HepG2 (cell line): ENCODE measurements around the gene ZNF772. TPM values are rescaled to one million over a fixed set of nuclear protein-coding genes. Genes with fewer than 3 reads are reported as not detected.
A peak's percentile ranks its signal among the peaks of the same experiment; 100 is the strongest.

Experiments
- MAFK ChIP-seq, 2 experiments: IDR thresholded peaks in 1 of 2; conservative IDR thresholded peaks in 1 of 2; 2 replicates each; pipeline ENCODE4 v1.6.1; 2011; ENCODE audit warnings: improper control_type of control experiment in 2 of 2, low read length in 2 of 2
- MIXL1 ChIP-seq: IDR thresholded peaks from 2 replicates; pipeline ENCODE4 v1.6.1; 2016
- NFRKB ChIP-seq: fragments of 450-650 bp; IDR thresholded peaks from 2 replicates; pipeline ENCODE4 v1.6.1; 2017
- SMYD3 ChIP-seq: sonication (generic); formaldehyde crosslinking; IDR thresholded peaks from 2 replicates; pipeline ENCODE4 v1.8.1; 2023; ENCODE audit warnings: mild to moderate bottlenecking, missing genetic modification reagents
- TOPORS ChIP-seq: sonication (generic); formaldehyde crosslinking; IDR thresholded peaks from 2 replicates; pipeline ENCODE4 v1.8.0; 2023; ENCODE audit warnings: mild to moderate bottlenecking, missing genetic modification reagents
- TRIM22 ChIP-seq: fragments of 450-650 bp; IDR thresholded peaks from 2 replicates; pipeline ENCODE4 v1.6.1; 2017
- ZBTB39 ChIP-seq: sonication (generic); formaldehyde crosslinking; IDR thresholded peaks from 2 replicates; pipeline ENCODE4 v1.5.0; 2020; ENCODE audit warnings: missing genetic modification reagents
- ZFAT ChIP-seq: sonication (generic); formaldehyde crosslinking; conservative IDR thresholded peaks from 2 replicates; pipeline ENCODE4 v1.8.1; 2023; ENCODE audit warnings: missing genetic modification reagents, inconsistent platforms
- ZFP36L2 ChIP-seq: sonication (generic); formaldehyde crosslinking; IDR thresholded peaks from 2 replicates; pipeline ENCODE4 v1.4.0; 2020; ENCODE audit warnings: missing genetic modification reagents
- ZNF292 ChIP-seq: sonication (generic); formaldehyde crosslinking; IDR thresholded peaks from 2 replicates; pipeline ENCODE4 v1.8.1; 2022; ENCODE audit warnings: mild to moderate bottlenecking, low read depth, missing genetic modification reagents, borderline replicate concordance
- ZNF484 ChIP-seq: sonication (generic); formaldehyde crosslinking; IDR thresholded peaks from 2 replicates; pipeline ENCODE4 v1.5.1; 2020; ENCODE audit warnings: mild to moderate bottlenecking, low read depth, missing genetic modification reagents, borderline replicate concordance
- ZNF552 ChIP-seq: sonication (generic); formaldehyde crosslinking; IDR thresholded peaks from 2 replicates; pipeline ENCODE4 v1.9.0; 2022; ENCODE audit warnings: missing genetic modification reagents, mild to moderate bottlenecking, borderline replicate concordance
- ZNF569 ChIP-seq: sonication (generic); formaldehyde crosslinking; IDR thresholded peaks from 2 replicates; pipeline ENCODE4 v1.5.0; 2020; ENCODE audit warnings: mild to moderate bottlenecking, missing genetic modification reagents, moderate library complexity, borderline replicate concordance
- ZNF75D ChIP-seq: sonication (generic); formaldehyde crosslinking; IDR thresholded peaks from 2 replicates; pipeline ENCODE4 v1.8.1; 2023; ENCODE audit warnings: missing genetic modification reagents, mild to moderate bottlenecking, borderline replicate concordance
- polyA plus RNA-seq, 8 experiments: library from polyadenylated mRNA; depleted of rRNA in 3 of 8; stranded (reverse) in 7 of 8; unstranded in 1 of 8; fragments of >200 nt; fragmentation: Illumina TruSeq in 4 of 8; extraction: Trizol in 4 of 8; gene quantifications; 2 replicates each; pipeline versions ENCODE4 v1.2.1 to v1.2.3, GENCODE V29; 2011 to 2016; ENCODE audit warnings: low read depth in 4 of 8, missing spikeins in 1 of 8, mixed read lengths in 1 of 8; ENCODE audit not compliant: insufficient read depth in 1 of 8
- total RNA-seq, 5 experiments: library from RNA; depleted of rRNA; stranded (reverse); fragments of >200 nt; fragmentation: Illumina TruSeq; extraction: Trizol; gene quantifications; 2 replicates each; pipeline ENCODE4 v1.2.3, GENCODE V29; 2016; ENCODE audit warnings: low read depth in 1 of 5
- TF ChIP-seq, protein P1 (sequence below): sonication (generic); formaldehyde crosslinking; IDR thresholded peaks from 2 replicates; pipeline ENCODE4 v1.4.0; 2020; ENCODE audit warnings: missing genetic modification reagents, borderline replicate concordance
- TF ChIP-seq, protein P2 (sequence below): IDR thresholded peaks from 2 replicates; pipeline ENCODE4 v1.6.1; 2018; ENCODE audit warnings: missing genetic modification reagents, mild to moderate bottlenecking, missing compliant biosample characterization
- TF ChIP-seq, protein P3 (sequence below): sonication (generic); formaldehyde crosslinking; IDR thresholded peaks from 2 replicates; pipeline ENCODE4 v1.4.0; 2020; ENCODE audit warnings: missing genetic modification reagents, borderline replicate concordance

The ZNF772 gene
- total and polyA plus RNA-seq, 2 of the 13 experiments (the other 11 are each of a cell fraction or from before 2014, with no cell fraction given): 3.1 to 17.2 TPM

- TF ChIP-seq, protein P1, sequence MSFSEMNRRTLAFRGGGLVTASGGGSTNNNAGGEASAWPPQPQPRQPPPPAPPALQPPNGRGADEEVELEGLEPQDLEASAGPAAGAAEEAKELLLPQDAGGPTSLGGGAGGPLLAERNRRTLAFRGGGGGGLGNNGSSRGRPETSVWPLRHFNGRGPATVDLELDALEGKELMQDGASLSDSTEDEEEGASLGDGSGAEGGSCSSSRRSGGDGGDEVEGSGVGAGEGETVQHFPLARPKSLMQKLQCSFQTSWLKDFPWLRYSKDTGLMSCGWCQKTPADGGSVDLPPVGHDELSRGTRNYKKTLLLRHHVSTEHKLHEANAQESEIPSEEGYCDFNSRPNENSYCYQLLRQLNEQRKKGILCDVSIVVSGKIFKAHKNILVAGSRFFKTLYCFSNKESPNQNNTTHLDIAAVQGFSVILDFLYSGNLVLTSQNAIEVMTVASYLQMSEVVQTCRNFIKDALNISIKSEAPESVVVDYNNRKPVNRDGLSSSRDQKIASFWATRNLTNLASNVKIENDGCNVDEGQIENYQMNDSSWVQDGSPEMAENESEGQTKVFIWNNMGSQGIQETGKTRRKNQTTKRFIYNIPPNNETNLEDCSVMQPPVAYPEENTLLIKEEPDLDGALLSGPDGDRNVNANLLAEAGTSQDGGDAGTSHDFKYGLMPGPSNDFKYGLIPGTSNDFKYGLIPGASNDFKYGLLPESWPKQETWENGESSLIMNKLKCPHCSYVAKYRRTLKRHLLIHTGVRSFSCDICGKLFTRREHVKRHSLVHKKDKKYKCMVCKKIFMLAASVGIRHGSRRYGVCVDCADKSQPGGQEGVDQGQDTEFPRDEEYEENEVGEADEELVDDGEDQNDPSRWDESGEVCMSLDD (CRISPR knock-in tag): no peak
- TF ChIP-seq ZFAT (CRISPR knock-in tag) (no peak), MIXL1 (CRISPR knock-in tag) (peak; percentile 58; the same call in 1 of the 2 replicates), SMYD3 (CRISPR knock-in tag) (no peak), ZNF569 (CRISPR knock-in tag) (no peak), ZNF292 (CRISPR knock-in tag) (0 out of 2 replicates have a peak, but pooled peaks have one; percentile 13), TOPORS (CRISPR knock-in tag) (no peak), ZBTB39 (CRISPR knock-in tag) (no peak), ZNF484 (CRISPR knock-in tag) (no peak), TRIM22 (no peak), ZNF75D (CRISPR knock-in tag) (no peak), MAFK (conservative IDR thresholded peaks at IDR 0.05 in 1 of 2, IDR thresholded peaks at IDR 0.05 in 1 of 2; ENCODE audit: low read length in 2 of 2) (no peak), ZFP36L2 (no peak), NFRKB (no peak; the same call in 1 of the 2 replicates), ZNF552 (CRISPR knock-in tag) (no peak)
- TF ChIP-seq, protein P2, sequence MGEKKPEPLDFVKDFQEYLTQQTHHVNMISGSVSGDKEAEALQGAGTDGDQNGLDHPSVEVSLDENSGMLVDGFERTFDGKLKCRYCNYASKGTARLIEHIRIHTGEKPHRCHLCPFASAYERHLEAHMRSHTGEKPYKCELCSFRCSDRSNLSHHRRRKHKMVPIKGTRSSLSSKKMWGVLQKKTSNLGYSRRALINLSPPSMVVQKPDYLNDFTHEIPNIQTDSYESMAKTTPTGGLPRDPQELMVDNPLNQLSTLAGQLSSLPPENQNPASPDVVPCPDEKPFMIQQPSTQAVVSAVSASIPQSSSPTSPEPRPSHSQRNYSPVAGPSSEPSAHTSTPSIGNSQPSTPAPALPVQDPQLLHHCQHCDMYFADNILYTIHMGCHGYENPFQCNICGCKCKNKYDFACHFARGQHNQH (CRISPR knock-in tag): 0 out of 2 replicates have a peak, but pooled peaks have one; percentile 46
- TF ChIP-seq, protein P3, sequence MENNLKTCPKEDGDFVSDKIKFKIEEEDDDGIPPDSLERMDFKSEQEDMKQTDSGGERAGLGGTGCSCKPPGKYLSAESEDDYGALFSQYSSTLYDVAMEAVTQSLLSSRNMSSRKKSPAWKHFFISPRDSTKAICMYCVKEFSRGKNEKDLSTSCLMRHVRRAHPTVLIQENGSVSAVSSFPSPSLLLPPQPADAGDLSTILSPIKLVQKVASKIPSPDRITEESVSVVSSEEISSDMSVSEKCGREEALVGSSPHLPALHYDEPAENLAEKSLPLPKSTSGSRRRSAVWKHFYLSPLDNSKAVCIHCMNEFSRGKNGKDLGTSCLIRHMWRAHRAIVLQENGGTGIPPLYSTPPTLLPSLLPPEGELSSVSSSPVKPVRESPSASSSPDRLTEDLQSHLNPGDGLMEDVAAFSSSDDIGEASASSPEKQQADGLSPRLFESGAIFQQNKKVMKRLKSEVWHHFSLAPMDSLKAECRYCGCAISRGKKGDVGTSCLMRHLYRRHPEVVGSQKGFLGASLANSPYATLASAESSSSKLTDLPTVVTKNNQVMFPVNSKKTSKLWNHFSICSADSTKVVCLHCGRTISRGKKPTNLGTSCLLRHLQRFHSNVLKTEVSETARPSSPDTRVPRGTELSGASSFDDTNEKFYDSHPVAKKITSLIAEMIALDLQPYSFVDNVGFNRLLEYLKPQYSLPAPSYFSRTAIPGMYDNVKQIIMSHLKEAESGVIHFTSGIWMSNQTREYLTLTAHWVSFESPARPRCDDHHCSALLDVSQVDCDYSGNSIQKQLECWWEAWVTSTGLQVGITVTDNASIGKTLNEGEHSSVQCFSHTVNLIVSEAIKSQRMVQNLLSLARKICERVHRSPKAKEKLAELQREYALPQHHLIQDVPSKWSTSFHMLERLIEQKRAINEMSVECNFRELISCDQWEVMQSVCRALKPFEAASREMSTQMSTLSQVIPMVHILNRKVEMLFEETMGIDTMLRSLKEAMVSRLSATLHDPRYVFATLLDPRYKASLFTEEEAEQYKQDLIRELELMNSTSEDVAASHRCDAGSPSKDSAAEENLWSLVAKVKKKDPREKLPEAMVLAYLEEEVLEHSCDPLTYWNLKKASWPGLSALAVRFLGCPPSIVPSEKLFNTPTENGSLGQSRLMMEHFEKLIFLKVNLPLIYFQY (CRISPR knock-in tag): no peak
These were observed at the start of gene ZNF772 (continued) for GRCh38 chr19:57477191-57478008.
